Psoas muscle (tissue), 8 donors: ENCODE data around the gene SLC31A1. TPM values are rescaled to one million over a fixed set of nuclear protein-coding genes. Genes with fewer than 3 reads are reported as not detected.

ENCODE experiments used
- ATAC-seq, 4 donors: fragments of 200-7000 bp; cut with Tn5 transposase; one replicate each; pipeline ENCODE4 v1.9.1; 2020; ENCODE audit warnings: moderate library complexity in 3 of 4, mild to moderate bottlenecking in 2 of 4
- DNase-seq, 2 donors: peaks; one replicate each; pipeline ENCODE4 v3.0.0-alpha.2; 2020
- H3K27ac ChIP-seq: fragments of 200-600 bp; one replicate; pipeline ENCODE4 v1.8.0; 2022
- H3K27me3 ChIP-seq, 3 donors: fragments of 200-600 bp in 1 of 3; one replicate each; pipeline versions ENCODE4 v1.6.1 to v1.8.0; 2013 to 2022; ENCODE audit warnings: low read length in 2 of 3, mild to moderate bottlenecking in 2 of 3, moderate library complexity in 1 of 3; ENCODE audit not compliant: insufficient read depth in 3 of 3
- H3K36me3 ChIP-seq, 2 donors: fragments of 200-600 bp in 1 of 2; one replicate each; pipeline versions ENCODE4 v1.6.1 to v1.8.0; 2013 to 2022; ENCODE audit warnings: low read depth in 1 of 2, mild to moderate bottlenecking in 1 of 2, moderate library complexity in 1 of 2; ENCODE audit not compliant: insufficient read depth in 1 of 2
- H3K4me1 ChIP-seq: fragments of 200-600 bp; one replicate; pipeline ENCODE4 v1.8.0; 2022
- H3K4me3 ChIP-seq: fragments of 200-600 bp; one replicate; pipeline ENCODE4 v1.8.0; 2022; ENCODE audit warnings: mild to moderate bottlenecking
- H3K9me3 ChIP-seq: fragments of 200-600 bp; one replicate; pipeline ENCODE4 v1.8.0; 2022
- CTCF ChIP-seq: fragments of 200-600 bp; IDR thresholded peaks from one replicate; pipeline ENCODE4 v1.8.0; 2022; ENCODE audit warnings: antibody characterized with exemption
- WGBS, 3 donors: extraction: QIAGEN DNeasy Blood & Tissue Kit; methylation state at CpG; one replicate each; pipeline versions ENCODE4 v1.1.6 to v1.1.7; 2013; 5-methylcytosine and 5-hydroxymethylcytosine counted together
- intact Hi-C, 2 donors: fragments of 100-400 bp; cut with DNase I; formaldehyde crosslinking; loops; one replicate each; pipeline versions ENCODE4 v1.11.0 to v1.14.2; 2022
- polyA plus RNA-seq, 3 donors: library from polyadenylated mRNA; stranded (reverse); fragments of 200-250 nt; gene quantifications; one replicate each; pipeline ENCODE4 v1.2.3, GENCODE V29; 2013
- total RNA-seq, 4 donors: library from RNA; stranded (reverse); fragmentation: NEBNext Ultra II Directional in 2 of 4; extraction: Animal tissue kit (Norgen Biotek cat#: 25700) in 2 of 4; gene quantifications; one replicate each; pipeline versions ENCODE4 v1.2.1 to v1.2.4, GENCODE V29; 2021 to 2023
- donor health status: healthy with polysubstance abuse.
- donor health status: DM: no; HTN: no; CAD: no; lungs with moderate emphysema.
- donor health status: Bipolar disorder and iron deficiency.
- donor health status: healthy.
- donor health status: DM: yes; HTN: yes; CAD: no.
- donor health status: DM: no; HTN: no; CAD: no.
- donor health status: DM: no; HTN: no; CAD: no.
- donor health status: DM: yes; HTN: yes; CAD: no.

Gene SLC31A1
- total and polyA plus RNA-seq, 7 donors = 3.3 to 10.2 (median 4.9) TPM

GRCh38 chr9:113238202-113238858 is 17.0 kb downstream of the SLC31A1 start:
- 85 to 92% (median 88%) methylated on average over 10 of the region's 10 CpGs for WGBS, 3 donors
- intact Hi-C loops = no loop called here
- H3K27ac ChIP-seq = no peak overlapping the region
- no peaks in the 10 kb centered on the region for H3K27me3 ChIP-seq
- no peaks in the 10 kb centered on the region for H3K36me3 ChIP-seq
- no peaks in the 10 kb centered on the region for H3K9me3 ChIP-seq
- H3K4me3 ChIP-seq = no peak overlapping the region
- no peak for DNase-seq
- H3K4me1 ChIP-seq = peaks cover 9% of the 10 kb centered on the region
- no peak for TF ChIP-seq CTCF
- ATAC-seq = no peak

- intact Hi-C loops = no loop called here
- DNase-seq = no peak
- no peak overlapping the region for H3K27ac ChIP-seq
- H3K9me3 ChIP-seq = no peaks in the 10 kb centered on the region
- no peaks in the 10 kb centered on the region for H3K36me3 ChIP-seq
- ATAC-seq = no peak
- no peak overlapping the region for H3K4me3 ChIP-seq
- no peaks in the 10 kb centered on the region for H3K27me3 ChIP-seq
- no peak for TF ChIP-seq CTCF
- H3K4me1 ChIP-seq = peaks cover 9% of the 10 kb centered on the region
- 38 to 49% (median 42%) methylated on average over 4 of the region's 4 CpGs for WGBS, 3 donors
Observed at GRCh38 chr9:113238859-113239232, 17.5 kb downstream of the SLC31A1 start.

- Histone ChIP-seq H3K4me1 (peaks cover 9% of the 10 kb centered on the region), H3K9me3 (no peaks in the 10 kb centered on the region), H3K4me3 (no peak overlapping the region), H3K36me3 (no peaks in the 10 kb centered on the region), H3K27me3 (no peaks in the 10 kb centered on the region), H3K27ac (no peak overlapping the region)
- ATAC-seq (no peak), DNase-seq (no peak)
- intact Hi-C loops = no loop called here
- 96 to 98% (median 98%) methylated on average over 2 of the region's 2 CpGs for WGBS, 3 donors
- TF ChIP-seq CTCF = no peak
Observed at GRCh38 chr9:113241161-113241560, 19.8 kb downstream of the SLC31A1 start.

GRCh38 chr9:113244556-113244955 is 23.2 kb downstream of the SLC31A1 start:
- Histone ChIP-seq H3K27me3 (no peaks in the 10 kb centered on the region), H3K36me3 (no peaks in the 10 kb centered on the region), H3K4me1 (peaks cover 3% of the 10 kb centered on the region), H3K27ac (no peak overlapping the region), H3K9me3 (no peaks in the 10 kb centered on the region), H3K4me3 (no peak overlapping the region)
- intact Hi-C loops = no loop called here
- DNase-seq (no peak), ATAC-seq (no peak)
- no peak for TF ChIP-seq CTCF
- WGBS, 3 donors = 86 to 92% (median 90%) methylated on average over 2 of the region's 2 CpGs

- Histone ChIP-seq H3K4me3 (no peak overlapping the region), H3K27ac (no peak overlapping the region), H3K36me3 (no peaks in the 10 kb centered on the region), H3K27me3 (no peaks in the 10 kb centered on the region), H3K4me1 (no peaks in the 10 kb centered on the region), H3K9me3 (no peaks in the 10 kb centered on the region)
- WGBS, 3 donors = 85 to 97% (median 89%) methylated on average over 4 of the region's 4 CpGs
- no peak for TF ChIP-seq CTCF
- ATAC-seq (no peak), DNase-seq (no peak)
- intact Hi-C loops = no loop called here
Observed at GRCh38 chr9:113245894-113246293, 24.6 kb downstream of the SLC31A1 start.
